Right lobe of liver (tissue), 4 donors: Measurements from ENCODE around the gene GALR1.

ENCODE experiments used
- CTCF ChIP-seq, 4 donors: fragments of 200-600 bp in 3 of 4; fragments of 450-650 bp in 1 of 4; IDR thresholded peaks; one replicate each; pipeline versions ENCODE4 v1.5.1 to v1.8.0; 2016 to 2022; ENCODE audit warnings: antibody characterized with exemption in 4 of 4, mild to moderate bottlenecking in 2 of 4
- POLR2A ChIP-seq: fragments of 450-650 bp; IDR thresholded peaks from one replicate; pipeline ENCODE4 v1.6.1; 2017; ENCODE audit warnings: antibody characterized with exemption, mild to moderate bottlenecking
- donor health status: DM: no; HTN: no; CAD: no.
- donor health status: DM: no; HTN: no; CAD: no.
- donor health status: DM: no; HTN: yes; CAD: no.

- TF ChIP-seq CTCF (IDR thresholded peaks at IDR 0.05) (no peak), POLR2A (no peak)
Measured at GRCh38 chr18:77314511-77314910, 64.9 kb downstream of the GALR1 start.
